Skeletal muscle tissue (tissue), 4 donors: Measurements from ENCODE around the gene GALNT1. TPM values are rescaled to one million over a fixed set of nuclear protein-coding genes. Genes with fewer than 3 reads are reported as not detected.
A peak's percentile ranks its signal among the peaks of the same experiment; 100 is the strongest.

Experiments
- H3K27ac ChIP-seq: one replicate; pipeline ENCODE4 v1.7.0; 2013; ENCODE audit warnings: mild to moderate bottlenecking, low read depth, low read length, inconsistent platforms
- H3K27me3 ChIP-seq, 3 donors: one replicate each; pipeline ENCODE4 v1.7.0; 2013; ENCODE audit warnings: low read length in 3 of 3; ENCODE audit not compliant: control insufficient read depth in 3 of 3, insufficient read depth in 3 of 3
- H3K36me3 ChIP-seq, 3 donors: one replicate each; pipeline ENCODE4 v1.7.0; 2013; ENCODE audit warnings: low read length in 3 of 3; ENCODE audit not compliant: control insufficient read depth in 3 of 3, insufficient read depth in 3 of 3
- H3K4me1 ChIP-seq, 3 donors: one replicate each; pipeline ENCODE4 v1.7.0; 2013; ENCODE audit warnings: low read length in 3 of 3, mild to moderate bottlenecking in 3 of 3; ENCODE audit not compliant: control insufficient read depth in 3 of 3, insufficient read depth in 3 of 3
- H3K4me3 ChIP-seq, 3 donors: one replicate each; pipeline ENCODE4 v1.7.0; 2013; ENCODE audit warnings: low read length in 3 of 3
- H3K9ac ChIP-seq, 3 donors: one replicate each; pipeline ENCODE4 v1.7.0; 2013; ENCODE audit warnings: low read length in 3 of 3, mild to moderate bottlenecking in 3 of 3, moderate library complexity in 2 of 3, low read depth in 1 of 3
- H3K9me3 ChIP-seq, 3 donors: one replicate each; pipeline ENCODE4 v1.7.0; 2013; ENCODE audit warnings: low read length in 3 of 3; ENCODE audit not compliant: control insufficient read depth in 3 of 3
- total RNA-seq: library from RNA; depleted of rRNA; stranded (reverse); fragments of >200 nt; gene quantifications from one replicate; pipeline ENCODE4 v1.2.3, GENCODE V29; 2014
- donor health status: Osteomylitis.

Gene GALNT1
- total RNA-seq, 1 donor from 2014 or later = 60.0 TPM

DNA sequence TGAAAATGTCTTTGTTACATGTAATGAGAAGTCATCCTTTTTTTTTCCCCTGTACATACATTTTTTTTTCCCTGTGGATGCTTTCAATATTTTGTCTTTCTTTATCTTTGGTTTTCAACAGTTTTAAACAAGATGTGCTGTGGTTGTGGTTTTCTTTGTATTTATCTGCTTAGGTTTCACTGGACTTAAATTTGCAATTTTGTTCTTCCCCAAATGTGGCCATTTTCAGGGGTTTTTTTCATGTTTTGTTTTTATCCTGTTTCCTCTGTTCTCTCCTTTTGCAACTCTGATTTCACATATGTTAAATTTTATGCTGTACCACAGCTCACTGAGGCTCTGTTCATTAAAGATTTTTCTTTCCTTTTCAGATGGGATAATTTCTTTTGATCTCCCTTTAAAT lies 41.7 kb downstream of the GALNT1 start:
- no peak overlapping the region for H3K27ac ChIP-seq
- H3K27me3 ChIP-seq = no peaks in the 10 kb centered on the region
- H3K36me3 ChIP-seq = no peaks in the 10 kb centered on the region
- H3K9ac ChIP-seq = no peak overlapping the region
- peaks cover 16 to 36% (median 21%) of the 10 kb centered on the region in 3 donors for H3K4me1 ChIP-seq
- no peaks in the 10 kb centered on the region for H3K9me3 ChIP-seq
- H3K4me3 ChIP-seq = no peak overlapping the region

- Histone ChIP-seq H3K27ac (peak overlapping the region; percentile 4), H3K4me3 (no peak overlapping the region), H3K27me3 (no peaks in the 10 kb centered on the region), H3K9ac (peak overlapping the region in 1 of 3 donors; percentile 16), H3K36me3 (no peaks in the 10 kb centered on the region), H3K4me1 (peaks cover 10 to 29% (median 15%) of the 10 kb centered on the region in 3 donors), H3K9me3 (no peaks in the 10 kb centered on the region)
These were observed 42.6 kb downstream of the GALNT1 start for GRCh38 chr18:35624146-35624545.

GRCh38 chr18:35625232-35625631 lies 43.7 kb downstream of the GALNT1 start:
- Histone ChIP-seq H3K9me3 (no peaks in the 10 kb centered on the region), H3K4me1 (peaks cover 7 to 18% (median 12%) of the 10 kb centered on the region in 3 donors), H3K27ac (peak overlapping the region; percentile 68), H3K36me3 (no peaks in the 10 kb centered on the region), H3K9ac (no peak overlapping the region), H3K27me3 (no peaks in the 10 kb centered on the region), H3K4me3 (peak overlapping the region; percentile 34 to 55 (median 36))

DNA sequence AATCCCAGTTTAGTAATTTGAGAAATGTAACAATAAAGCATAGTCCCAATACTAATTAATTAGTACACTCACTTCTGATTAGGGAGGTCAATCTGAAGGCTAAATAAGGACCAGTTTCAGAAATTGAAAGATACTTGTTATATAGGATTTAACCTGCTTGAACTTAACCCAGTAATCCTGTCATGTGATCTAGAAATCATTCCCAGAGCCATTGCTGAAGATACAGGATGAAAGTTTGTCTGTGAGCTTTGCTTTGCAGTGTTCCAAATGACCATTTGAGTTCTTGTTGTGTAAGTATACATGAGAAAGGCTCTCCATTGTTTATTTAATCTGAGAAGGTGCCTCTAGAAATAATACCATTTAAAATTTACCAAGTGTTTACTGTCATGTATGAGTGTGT lies 52.2 kb downstream of the GALNT1 start:
- Histone ChIP-seq H3K4me3 (no peak overlapping the region), H3K27me3 (no peaks in the 10 kb centered on the region), H3K4me1 (peaks cover 7 to 14% (median 11%) of the 10 kb centered on the region in 3 donors), H3K9ac (no peak overlapping the region), H3K36me3 (no peaks in the 10 kb centered on the region), H3K27ac (no peak overlapping the region), H3K9me3 (no peaks in the 10 kb centered on the region)

GRCh38 chr18:35634323-35634722 lies 52.8 kb downstream of the GALNT1 start:
- Histone ChIP-seq H3K4me1 (peaks cover 7 to 14% (median 11%) of the 10 kb centered on the region in 3 donors), H3K9me3 (no peaks in the 10 kb centered on the region), H3K27me3 (no peaks in the 10 kb centered on the region), H3K36me3 (no peaks in the 10 kb centered on the region), H3K9ac (no peak overlapping the region), H3K4me3 (no peak overlapping the region), H3K27ac (peak overlapping the region; percentile 45)

DNA sequence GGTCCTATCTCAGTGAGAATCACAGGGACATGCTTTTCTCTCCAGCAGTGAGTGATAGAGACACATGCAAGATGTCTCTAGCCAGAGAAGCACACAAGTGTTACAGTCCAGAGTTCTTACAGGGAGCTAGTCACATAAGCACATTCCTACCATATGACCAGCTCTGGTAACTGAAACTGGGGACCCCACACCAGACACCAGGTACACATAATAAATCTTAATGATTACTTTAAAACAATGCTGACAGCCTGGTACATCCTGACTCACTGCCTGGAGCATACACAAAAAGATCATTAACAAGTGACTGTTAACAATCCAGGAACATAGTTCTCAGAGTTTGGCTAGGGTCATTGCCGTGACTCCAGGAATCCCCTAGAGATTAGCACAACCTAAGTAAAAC lies 53.6 kb downstream of the GALNT1 start:
- Histone ChIP-seq H3K27ac (peak overlapping the region; percentile 45), H3K9me3 (no peaks in the 10 kb centered on the region), H3K4me3 (no peak overlapping the region), H3K9ac (no peak overlapping the region), H3K27me3 (no peaks in the 10 kb centered on the region), H3K4me1 (peaks cover 7 to 14% (median 11%) of the 10 kb centered on the region in 3 donors), H3K36me3 (no peaks in the 10 kb centered on the region)

- Histone ChIP-seq H3K27ac (no peak overlapping the region), H3K27me3 (no peaks in the 10 kb centered on the region), H3K4me3 (no peak overlapping the region), H3K36me3 (no peaks in the 10 kb centered on the region), H3K9me3 (no peaks in the 10 kb centered on the region), H3K9ac (no peak overlapping the region), H3K4me1 (peaks cover 7 to 14% (median 11%) of the 10 kb centered on the region in 3 donors)
These were observed 55.7 kb downstream of the GALNT1 start for GRCh38 chr18:35637227-35637626.

DNA sequence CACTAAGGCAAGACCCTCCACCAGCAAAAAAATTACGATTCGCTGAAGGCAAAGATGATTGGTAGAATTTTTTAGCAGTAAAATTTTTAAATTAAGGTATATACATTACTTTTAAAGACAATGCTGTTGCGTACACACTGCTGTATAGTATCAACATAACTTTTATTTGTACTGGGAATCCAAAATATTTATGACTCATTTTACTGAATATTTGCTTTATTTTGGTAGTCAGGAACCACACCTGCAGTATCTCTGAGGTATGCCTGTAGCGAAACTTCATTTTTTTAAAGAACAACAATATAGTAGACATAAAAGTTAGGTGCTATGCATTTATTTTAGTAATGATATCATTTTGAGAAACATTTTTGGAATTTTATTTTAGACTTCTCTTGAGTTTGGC lies 57.8 kb downstream of the GALNT1 start:
- H3K27me3 ChIP-seq = no peaks in the 10 kb centered on the region
- H3K27ac ChIP-seq = no peak overlapping the region
- H3K9ac ChIP-seq = no peak overlapping the region
- no peak overlapping the region for H3K4me3 ChIP-seq
- no peaks in the 10 kb centered on the region for H3K9me3 ChIP-seq
- H3K36me3 ChIP-seq = no peaks in the 10 kb centered on the region
- H3K4me1 ChIP-seq = peaks cover 5 to 16% (median 6%) of the 10 kb centered on the region in 3 donors

- Histone ChIP-seq H3K9ac (no peak overlapping the region), H3K9me3 (no peaks in the 10 kb centered on the region), H3K36me3 (peaks cover 0 to under 1% (median 0%) of the 10 kb centered on the region in 3 donors), H3K4me3 (no peak overlapping the region), H3K4me1 (peaks cover 0 to 5% (median 0%) of the 10 kb centered on the region in 3 donors), H3K27ac (no peak overlapping the region), H3K27me3 (no peaks in the 10 kb centered on the region)
These were observed 59.9 kb downstream of the GALNT1 start for GRCh38 chr18:35641467-35641866.

GRCh38 chr18:35641916-35642315 lies 60.4 kb downstream of the GALNT1 start:
- H3K36me3 ChIP-seq = peaks cover 0 to 2% (median 0%) of the 10 kb centered on the region in 3 donors
- H3K9ac ChIP-seq = no peak overlapping the region
- no peak overlapping the region for H3K4me3 ChIP-seq
- no peaks in the 10 kb centered on the region for H3K9me3 ChIP-seq
- no peak overlapping the region for H3K27ac ChIP-seq
- no peaks in the 10 kb centered on the region for H3K27me3 ChIP-seq
- peaks cover 0 to 5% (median 0%) of the 10 kb centered on the region in 3 donors for H3K4me1 ChIP-seq
